Measurements from ENCODE around the gene ARSH. TPM values are rescaled to one million over a fixed set of nuclear protein-coding genes. Genes with fewer than 3 reads are reported as not detected.

ARSH gene
- total RNA-seq, 1 donor from 2014 or later, result not detected

DNA sequence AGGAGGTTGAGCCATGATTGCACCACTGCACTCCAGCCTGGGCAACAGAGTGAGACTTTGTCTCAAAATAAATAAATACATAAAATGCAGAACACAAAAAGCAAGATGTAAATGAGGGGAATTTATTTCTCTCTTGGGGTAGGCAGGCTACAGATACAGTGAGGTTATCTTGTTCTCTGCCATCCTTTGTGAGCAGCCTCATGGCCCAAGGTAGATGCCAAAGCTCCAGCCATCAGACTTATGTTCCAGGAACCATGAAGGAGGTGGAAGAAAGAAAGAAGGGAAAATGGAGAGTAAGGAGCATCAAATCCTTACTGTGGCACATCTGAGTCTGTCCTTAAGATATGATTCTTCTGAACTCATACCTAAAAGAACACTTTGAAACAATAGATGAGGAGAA is 11.1 kb downstream of the ARSH start:
- Histone ChIP-seq H3K27me3 (ENCODE audit: control insufficient read depth, insufficient read depth, low read length) (no peaks in the 10 kb centered on the region), H3K36me3 (ENCODE audit: control insufficient read depth, insufficient read depth, low read length) (no peaks in the 10 kb centered on the region), H3K4me3 (ENCODE audit: low read depth, low read length) (no peak overlapping the region)
- FAIRE-seq (no peak), DNase-seq (ENCODE audit: low read depth) (no peak)
- TF ChIP-seq, protein P1, sequence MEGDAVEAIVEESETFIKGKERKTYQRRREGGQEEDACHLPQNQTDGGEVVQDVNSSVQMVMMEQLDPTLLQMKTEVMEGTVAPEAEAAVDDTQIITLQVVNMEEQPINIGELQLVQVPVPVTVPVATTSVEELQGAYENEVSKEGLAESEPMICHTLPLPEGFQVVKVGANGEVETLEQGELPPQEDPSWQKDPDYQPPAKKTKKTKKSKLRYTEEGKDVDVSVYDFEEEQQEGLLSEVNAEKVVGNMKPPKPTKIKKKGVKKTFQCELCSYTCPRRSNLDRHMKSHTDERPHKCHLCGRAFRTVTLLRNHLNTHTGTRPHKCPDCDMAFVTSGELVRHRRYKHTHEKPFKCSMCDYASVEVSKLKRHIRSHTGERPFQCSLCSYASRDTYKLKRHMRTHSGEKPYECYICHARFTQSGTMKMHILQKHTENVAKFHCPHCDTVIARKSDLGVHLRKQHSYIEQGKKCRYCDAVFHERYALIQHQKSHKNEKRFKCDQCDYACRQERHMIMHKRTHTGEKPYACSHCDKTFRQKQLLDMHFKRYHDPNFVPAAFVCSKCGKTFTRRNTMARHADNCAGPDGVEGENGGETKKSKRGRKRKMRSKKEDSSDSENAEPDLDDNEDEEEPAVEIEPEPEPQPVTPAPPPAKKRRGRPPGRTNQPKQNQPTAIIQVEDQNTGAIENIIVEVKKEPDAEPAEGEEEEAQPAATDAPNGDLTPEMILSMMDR (IDR thresholded peaks at IDR 0.05; ENCODE audit: insufficient read depth, low read length, severe bottlenecking), result no peak

DNA sequence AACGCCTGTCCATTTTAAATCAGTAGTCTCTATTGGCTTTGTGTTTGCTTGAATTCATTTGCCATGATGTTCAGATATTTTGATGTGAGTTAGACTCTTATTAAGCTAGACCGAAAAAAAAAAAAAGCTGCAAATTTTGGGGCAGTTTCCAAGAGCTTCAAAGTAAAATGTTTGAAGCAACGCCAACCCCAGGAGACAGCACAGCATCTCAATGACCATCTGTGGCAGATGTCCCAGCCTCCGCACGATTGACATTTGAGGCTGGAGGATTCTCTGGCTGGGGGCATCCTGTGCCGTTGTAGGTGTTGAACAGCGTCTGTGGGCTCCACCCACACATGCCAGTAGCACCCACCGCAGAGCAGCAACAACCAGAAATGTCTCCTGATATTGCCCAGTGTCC is 17.8 kb downstream of the ARSH start:
- H3K27me3 ChIP-seq (ENCODE audit: control insufficient read depth, insufficient read depth, low read length), result no peaks in the 10 kb centered on the region
- FAIRE-seq, result no peak
- TF ChIP-seq, protein P1 (IDR thresholded peaks at IDR 0.05; ENCODE audit: insufficient read depth, low read length, severe bottlenecking), result no peak

DNA sequence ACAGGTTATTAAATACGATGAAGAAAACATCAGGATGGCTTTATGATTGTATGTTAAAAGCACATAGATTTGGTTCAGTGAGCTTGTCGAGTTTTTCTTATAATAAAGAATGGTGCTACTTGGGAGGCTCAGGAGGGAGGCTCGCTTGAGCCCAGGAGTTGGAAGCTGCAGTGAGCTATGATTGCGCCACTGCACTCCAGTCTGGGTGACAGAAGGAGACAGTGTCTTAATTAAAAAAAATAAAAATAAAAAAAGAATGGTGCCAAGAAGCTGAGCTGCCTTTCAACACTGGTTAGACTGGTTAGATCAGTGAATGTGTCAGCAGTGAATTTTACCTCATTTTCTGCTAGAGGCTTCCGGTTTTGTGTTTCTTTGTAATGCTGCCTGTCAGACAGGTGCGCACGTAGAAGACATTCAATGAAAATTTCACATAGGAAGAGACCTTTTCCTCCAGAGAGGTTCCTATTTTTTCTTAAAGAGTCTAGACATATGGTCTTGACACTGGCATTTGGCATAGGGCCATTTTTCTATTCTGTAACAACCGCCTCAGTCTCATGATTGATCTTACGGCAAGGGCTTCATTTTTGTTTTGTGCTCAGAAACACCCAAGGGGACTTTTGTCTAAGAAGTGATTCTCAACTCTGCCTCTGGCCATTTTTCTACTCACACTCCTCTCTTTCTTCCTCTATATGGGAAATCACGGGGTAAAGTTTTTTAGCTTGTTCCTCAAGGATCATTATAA is 19.9 kb downstream of the ARSH start:
- peak; percentile 71 for DNase-seq (ENCODE audit: low read depth)

More for the DNA sequence above, 17.8 kb downstream of the ARSH start:
- H3K4me3 ChIP-seq (ENCODE audit: low read depth, low read length), result no peak overlapping the region
- no peak for DNase-seq (ENCODE audit: low read depth)
- no peaks in the 10 kb centered on the region for H3K36me3 ChIP-seq (ENCODE audit: control insufficient read depth, insufficient read depth, low read length)

DNA sequence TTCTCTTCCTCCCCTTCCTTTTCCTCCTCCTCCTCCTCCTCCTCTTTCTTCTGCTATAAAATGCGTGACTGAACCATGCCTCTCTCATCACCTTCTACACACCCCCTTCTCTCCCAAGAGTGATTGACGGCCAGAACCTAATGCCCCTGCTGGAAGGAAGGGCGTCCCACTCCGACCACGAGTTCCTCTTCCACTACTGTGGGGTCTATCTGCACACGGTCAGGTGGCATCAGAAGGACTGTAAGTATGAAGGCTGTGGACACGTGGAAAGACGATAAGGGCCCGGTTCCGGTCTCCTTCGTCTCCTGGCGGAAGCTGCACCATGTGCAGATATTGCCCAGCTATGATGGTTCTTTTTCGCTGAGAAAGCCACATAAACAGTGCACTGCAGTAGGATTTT is 22.8 kb downstream of the ARSH start:
- DNase-seq (ENCODE audit: low read depth) (no peak), FAIRE-seq (no peak)
- Histone ChIP-seq H3K27me3 (ENCODE audit: control insufficient read depth, insufficient read depth, low read length) (no peaks in the 10 kb centered on the region), H3K4me3 (ENCODE audit: low read depth, low read length) (no peak overlapping the region), H3K36me3 (ENCODE audit: control insufficient read depth, insufficient read depth, low read length) (no peaks in the 10 kb centered on the region)
- TF ChIP-seq, protein P1 (IDR thresholded peaks at IDR 0.05; ENCODE audit: insufficient read depth, low read length, severe bottlenecking), result no peak

More for the DNA sequence above, 19.9 kb downstream of the ARSH start:
- Histone ChIP-seq H3K27me3 (ENCODE audit: control insufficient read depth, insufficient read depth, low read length) (no peaks in the 10 kb centered on the region), H3K4me3 (ENCODE audit: low read depth, low read length) (no peak overlapping the region), H3K36me3 (ENCODE audit: control insufficient read depth, insufficient read depth, low read length) (no peaks in the 10 kb centered on the region)
- TF ChIP-seq, protein P1 (IDR thresholded peaks at IDR 0.05; ENCODE audit: insufficient read depth, low read length, severe bottlenecking), result no peak
- FAIRE-seq, result no peak

DNA sequence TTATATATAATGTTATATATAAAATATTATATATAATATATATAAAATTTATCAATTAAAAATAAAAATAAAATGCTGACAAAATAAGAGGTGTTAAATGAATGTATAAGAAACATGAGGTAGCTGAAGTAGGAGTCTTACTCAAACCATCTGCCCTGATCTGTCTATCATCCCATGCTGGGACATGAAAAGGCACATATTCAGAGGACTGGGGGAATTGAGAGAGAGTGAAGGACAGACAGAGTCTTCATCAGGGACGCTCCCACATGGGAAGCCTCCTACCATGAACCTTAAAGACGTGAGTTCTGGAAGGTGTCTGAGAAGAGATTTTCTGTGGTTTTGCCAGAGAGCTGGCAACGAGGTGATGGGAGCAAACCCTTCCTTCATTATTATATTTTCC is 30.9 kb downstream of the ARSH start:
- FAIRE-seq, result no peak
- TF ChIP-seq, protein P1 (IDR thresholded peaks at IDR 0.05; ENCODE audit: insufficient read depth, low read length, severe bottlenecking), result no peak
- no peak for DNase-seq (ENCODE audit: low read depth)
- H3K27me3 ChIP-seq (ENCODE audit: control insufficient read depth, insufficient read depth, low read length), result no peaks in the 10 kb centered on the region
- no peak overlapping the region for H3K4me3 ChIP-seq (ENCODE audit: low read depth, low read length)
- H3K36me3 ChIP-seq (ENCODE audit: control insufficient read depth, insufficient read depth, low read length), result no peaks in the 10 kb centered on the region

DNA sequence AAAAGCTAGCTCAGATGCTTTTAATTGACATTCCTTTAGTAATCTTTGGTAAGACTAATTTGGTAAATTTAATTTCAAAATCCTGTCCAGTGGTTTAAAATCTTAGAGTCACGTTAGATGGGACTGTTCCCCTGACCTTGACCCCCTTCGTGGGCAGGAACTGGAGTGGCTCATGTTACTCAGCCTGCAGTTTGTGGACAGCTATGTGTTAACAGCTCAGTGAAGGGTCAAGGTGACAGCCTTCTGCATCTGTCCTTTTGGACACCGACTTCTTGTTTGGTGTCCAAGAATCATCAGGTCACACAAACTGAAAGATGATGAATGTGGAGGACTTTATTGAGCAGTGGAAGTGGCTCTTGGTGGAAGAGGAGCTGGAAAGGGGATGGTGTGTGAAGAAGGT is 37.9 kb downstream of the ARSH start:
- no peak for FAIRE-seq
- no peak overlapping the region for H3K4me3 ChIP-seq (ENCODE audit: low read depth, low read length)
- TF ChIP-seq, protein P1 (IDR thresholded peaks at IDR 0.05; ENCODE audit: insufficient read depth, low read length, severe bottlenecking), result no peak
- H3K27me3 ChIP-seq (ENCODE audit: control insufficient read depth, insufficient read depth, low read length), result no peaks in the 10 kb centered on the region
- no peaks in the 10 kb centered on the region for H3K36me3 ChIP-seq (ENCODE audit: control insufficient read depth, insufficient read depth, low read length)
- no peak for DNase-seq (ENCODE audit: low read depth)

Measured in bronchial epithelial cell (primary cell).